CD4-positive, CD25-positive, alpha-beta regulatory T cell (primary cell): ENCODE data around the gene NKIRAS2. TPM values are rescaled to one million over a fixed set of nuclear protein-coding genes. Genes with fewer than 3 reads are reported as not detected.
A peak's percentile ranks its signal among the peaks of the same experiment; 100 is the strongest.

Source experiments
- ATAC-seq, 2 donors: fragments of 150-1000 bp; cut with Tn5 transposase; one replicate each; pipeline ENCODE4 v1.10.0; 2021; ENCODE audit warnings: low read depth in 2 of 2, moderate number of reproducible peaks in 2 of 2, moderate library complexity in 1 of 2
- DNase-seq, 3 donors: peaks; one replicate each; pipeline versions ENCODE4 v3.0.0 to v3.0.0-alpha.2; 2012 to 2022; ENCODE audit warnings: mixed read lengths in 1 of 3
- H3K27ac ChIP-seq: one replicate; pipeline ENCODE4 v1.7.0; 2013; ENCODE audit warnings: mild to moderate bottlenecking, low read length; ENCODE audit not compliant: insufficient read depth, poor library complexity, severe bottlenecking
- H3K27me3 ChIP-seq: one replicate; pipeline ENCODE4 v1.7.0; 2013; ENCODE audit warnings: low read length; ENCODE audit not compliant: control insufficient read depth, insufficient read depth
- H3K36me3 ChIP-seq: one replicate; pipeline ENCODE4 v1.7.0; 2013; ENCODE audit warnings: mild to moderate bottlenecking, low read length, moderate library complexity; ENCODE audit not compliant: control insufficient read depth, insufficient read depth
- H3K4me1 ChIP-seq: 2 replicates; pipeline ENCODE4 v1.7.0; 2013; ENCODE audit warnings: mild to moderate bottlenecking, low read length; ENCODE audit not compliant: insufficient read depth, control insufficient read depth, poor library complexity, severe bottlenecking
- H3K4me3 ChIP-seq: one replicate; pipeline ENCODE4 v1.7.0; 2013; ENCODE audit warnings: low read depth, mild to moderate bottlenecking, low read length, moderate library complexity
- H3K9me3 ChIP-seq, 2 experiments: 1 replicate in 1 of 2; 2 replicates in 1 of 2; pipeline ENCODE4 v1.7.0; 2013; ENCODE audit warnings: low read length in 2 of 2, mild to moderate bottlenecking in 1 of 2, moderate library complexity in 1 of 2; ENCODE audit not compliant: control insufficient read depth in 2 of 2
- H3K27ac Mint-ChIP-seq, 3 donors: one replicate each; pipeline ENCODE4 v1.8.0; 2020 to 2022; ENCODE audit warnings: mild to moderate bottlenecking in 3 of 3, mixed read lengths in 3 of 3, moderate library complexity in 2 of 3
- H3K27me3 Mint-ChIP-seq: one replicate; pipeline ENCODE4 v1.8.0; 2022; ENCODE audit warnings: mild to moderate bottlenecking, mixed read lengths
- H3K36me3 Mint-ChIP-seq: one replicate; pipeline ENCODE4 v1.8.0; 2020; ENCODE audit warnings: mixed read lengths
- H3K4me1 Mint-ChIP-seq, 4 donors: one replicate each; pipeline ENCODE4 v1.8.0; 2020 to 2022; ENCODE audit warnings: mixed read lengths in 4 of 4, mild to moderate bottlenecking in 1 of 4
- H3K4me3 Mint-ChIP-seq, 4 donors: one replicate each; pipeline ENCODE4 v1.8.0; 2020 to 2022; ENCODE audit warnings: mild to moderate bottlenecking in 4 of 4, mixed read lengths in 4 of 4, moderate library complexity in 3 of 4
- H3K9me3 Mint-ChIP-seq, 7 donors: one replicate each; pipeline ENCODE4 v1.8.0; 2020 to 2022; ENCODE audit warnings: mixed read lengths in 7 of 7, mild to moderate bottlenecking in 3 of 7, moderate library complexity in 2 of 7
- polyA plus RNA-seq, 4 donors: library from polyadenylated mRNA; unstranded; fragments of 300-500 nt; fragmentation: Illumina TruSeq; gene quantifications; one replicate each; pipeline ENCODE4 v1.2.3, GENCODE V29; 2021
- total RNA-seq: library from RNA; stranded (reverse); gene quantifications from one replicate; pipeline ENCODE4 v1.2.3, GENCODE V29; 2022

Gene NKIRAS2
- total and polyA plus RNA-seq, 5 donors from 2014 or later = 14.6 to 25.8 (median 22.5) TPM

DNA sequence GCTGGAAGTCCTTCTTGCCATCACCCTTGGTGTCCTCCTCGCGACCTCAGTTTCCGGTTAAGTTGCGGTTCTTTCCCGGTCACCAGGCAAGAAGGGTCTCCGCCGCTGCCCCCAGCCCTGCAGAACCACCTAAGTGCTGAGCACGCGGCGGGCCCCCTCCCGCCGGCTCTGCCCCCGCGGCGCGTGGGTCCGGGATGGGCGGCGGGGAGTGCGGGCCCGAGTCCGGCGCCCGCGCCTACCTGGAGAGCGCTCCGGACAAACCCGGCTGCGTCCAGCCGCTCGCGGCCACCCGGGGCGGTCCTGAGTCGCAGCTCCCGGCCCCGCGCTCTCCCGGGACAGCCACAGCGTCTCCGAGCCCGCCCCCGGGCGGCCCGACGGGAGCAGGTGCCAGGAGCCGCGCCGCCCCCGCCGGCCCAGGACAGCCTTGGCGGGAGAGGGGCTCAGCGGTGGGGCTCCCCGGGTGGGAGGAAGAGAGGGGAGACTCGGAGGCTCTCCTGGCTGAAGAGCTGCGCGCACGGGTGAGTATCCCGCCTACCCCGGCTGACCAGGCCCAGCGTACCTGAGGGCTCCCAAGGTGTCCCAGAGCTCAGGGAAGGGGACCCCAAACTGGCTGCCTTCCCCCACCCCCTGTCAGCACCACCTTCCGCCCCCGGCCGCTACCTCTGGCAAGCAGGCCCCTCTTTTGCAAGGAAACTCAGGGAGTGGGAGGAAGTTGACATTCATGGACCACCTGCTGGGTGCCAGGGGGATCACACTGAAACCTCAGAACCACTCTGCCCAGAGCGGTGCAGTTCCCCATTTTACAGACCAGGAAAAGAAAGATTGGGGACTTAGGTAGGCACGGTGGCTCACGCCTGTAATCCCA is 52.7 kb downstream of the NKIRAS2 start:
- no peak for DNase-seq
- H3K27ac Mint-ChIP-seq = no peak overlapping the region
- peak overlapping the region in 2 of 4 donors; percentile 16 to 39 for H3K4me3 Mint-ChIP-seq
- no peak overlapping the region for H3K27ac ChIP-seq
- no peaks in the 10 kb centered on the region for H3K9me3 Mint-ChIP-seq
- peaks cover 11% of the 10 kb centered on the region for H3K4me1 ChIP-seq
- H3K36me3 Mint-ChIP-seq = peaks cover 5% of the 10 kb centered on the region
- H3K27me3 Mint-ChIP-seq = peaks cover 40% of the 10 kb centered on the region
- peaks cover 0 to 10% (median 2%) of the 10 kb centered on the region in 4 donors for H3K4me1 Mint-ChIP-seq
- no peak for ATAC-seq
- no peak overlapping the region for H3K4me3 ChIP-seq
- H3K36me3 ChIP-seq = no peaks in the 10 kb centered on the region
- H3K9me3 ChIP-seq = no peaks in the 10 kb centered on the region
- no peaks in the 10 kb centered on the region for H3K27me3 ChIP-seq

Other genes with a start within 250 kb of the NKIRAS2 start
- 1.3 TPM for gene JUP, start 233.4 kb upstream of the NKIRAS2 start, total RNA-seq
- under 1 TPM in 2 of 4 donors, not detected in 2; 0.32 to 0.33 TPM for gene JUP, start 233.4 kb upstream of the NKIRAS2 start, polyA plus RNA-seq
- 1.7 TPM for gene P3H4, start 208.1 kb upstream of the NKIRAS2 start, total RNA-seq
- gene P3H4, start 208.1 kb upstream of the NKIRAS2 start, polyA plus RNA-seq = 1 to 10 TPM in 3 of 4 donors, under 1 TPM in 1; 0.59 to 2.9 (median 2.5) TPM
- gene FKBP10, start 207.1 kb upstream of the NKIRAS2 start, total RNA-seq = not detected
- gene FKBP10, start 207.1 kb upstream of the NKIRAS2 start, polyA plus RNA-seq = under 1 TPM in 1 of 4 donors, not detected in 3; 0.25 TPM
- gene NT5C3B, start 183.9 kb upstream of the NKIRAS2 start, total RNA-seq = 17.9 TPM
- 10 to 100 TPM; 15.5 to 37.7 (median 18.1) TPM for gene NT5C3B, start 183.9 kb upstream of the NKIRAS2 start, polyA plus RNA-seq
- not detected for gene KLHL10, start 182.3 kb upstream of the NKIRAS2 start, total RNA-seq
- under 1 TPM in 3 of 4 donors, not detected in 1; 0.19 to 0.25 (median 0.21) TPM for gene KLHL10, start 182.3 kb upstream of the NKIRAS2 start, polyA plus RNA-seq
- gene KLHL11, start 154.7 kb upstream of the NKIRAS2 start, total RNA-seq = 21.7 TPM
- gene KLHL11, start 154.7 kb upstream of the NKIRAS2 start, polyA plus RNA-seq = 10 to 100 TPM in 1 of 4 donors, 1 to 10 TPM in 3; 5.4 to 11.5 (median 6.7) TPM
- gene ACLY, start 101.1 kb upstream of the NKIRAS2 start, total RNA-seq = 76.3 TPM
- gene ACLY, start 101.1 kb upstream of the NKIRAS2 start, polyA plus RNA-seq = 10 to 100 TPM; 50.3 to 56.8 (median 55.6) TPM
- not detected for gene ODAD4, start 89.5 kb upstream of the NKIRAS2 start, total RNA-seq
- gene ODAD4, start 89.5 kb upstream of the NKIRAS2 start, polyA plus RNA-seq = under 1 TPM in 3 of 4 donors, not detected in 1; 0.14 to 0.28 (median 0.15) TPM
- 27.7 TPM for gene CNP, start 53.3 kb upstream of the NKIRAS2 start, total RNA-seq
- gene CNP, start 53.3 kb upstream of the NKIRAS2 start, polyA plus RNA-seq = 10 to 100 TPM; 26.9 to 44.3 (median 34.1) TPM
- 149 TPM for gene DNAJC7, start 2.7 kb upstream of the NKIRAS2 start, total RNA-seq
- gene DNAJC7, start 2.7 kb upstream of the NKIRAS2 start, polyA plus RNA-seq = 10 to 100 TPM; 53.3 to 80.7 (median 67.2) TPM
- 0.27 TPM for gene C17orf113, start 30.5 kb downstream of the NKIRAS2 start, total RNA-seq
- gene C17orf113, start 30.5 kb downstream of the NKIRAS2 start, polyA plus RNA-seq = under 1 TPM; 0.09 to 0.46 (median 0.38) TPM
- gene ZNF385C, start 78.4 kb downstream of the NKIRAS2 start, total RNA-seq = not detected
- under 1 TPM in 1 of 4 donors, not detected in 3; 0.21 TPM for gene ZNF385C, start 78.4 kb downstream of the NKIRAS2 start, polyA plus RNA-seq
- gene DHX58, start 92.6 kb downstream of the NKIRAS2 start, total RNA-seq = 24.4 TPM
- gene DHX58, start 92.6 kb downstream of the NKIRAS2 start, polyA plus RNA-seq = 10 to 100 TPM in 3 of 4 donors, 1 to 10 TPM in 1; 7.2 to 20.9 (median 14.5) TPM
- 26.5 TPM for gene KAT2A, start 101.3 kb downstream of the NKIRAS2 start, total RNA-seq
- 1 to 10 TPM; 2.5 to 5.7 (median 4.4) TPM for gene KAT2A, start 101.3 kb downstream of the NKIRAS2 start, polyA plus RNA-seq
- not detected for gene HSPB9, start 102.7 kb downstream of the NKIRAS2 start, total RNA-seq
- gene HSPB9, start 102.7 kb downstream of the NKIRAS2 start, polyA plus RNA-seq = under 1 TPM in 2 of 4 donors, not detected in 2; 0.08 to 0.28 TPM
- gene RAB5C, start 134.9 kb downstream of the NKIRAS2 start, total RNA-seq = 93.7 TPM
- gene RAB5C, start 134.9 kb downstream of the NKIRAS2 start, polyA plus RNA-seq = 10 to 100 TPM; 56.0 to 98.5 (median 69.9) TPM
- 0.47 TPM for gene KCNH4, start 161.1 kb downstream of the NKIRAS2 start, total RNA-seq
- gene KCNH4, start 161.1 kb downstream of the NKIRAS2 start, polyA plus RNA-seq = not detected
- gene HCRT, start 165.4 kb downstream of the NKIRAS2 start, total RNA-seq = not detected
- not detected for gene HCRT, start 165.4 kb downstream of the NKIRAS2 start, polyA plus RNA-seq
- 13.6 TPM for gene GHDC, start 174.4 kb downstream of the NKIRAS2 start, total RNA-seq
- 10 to 100 TPM; 11.1 to 17.8 (median 13.2) TPM for gene GHDC, start 174.4 kb downstream of the NKIRAS2 start, polyA plus RNA-seq